Activated naive CD8-positive, alpha-beta T cell treated with anti-CD3 and anti-CD28 coated beads, Interleukin-2, amount 50 U/mL, for 16 hours (primary cell): ENCODE results near the gene CIRBP.

ENCODE experiments used
- DNase-seq: peaks from one replicate; pipeline ENCODE4 v3.0.0-alpha.2; 2020; ENCODE audit warnings: low read depth, low spot score

Gene CIRBP

GRCh38 chr19:1267477-1268225, 1.5 kb upstream of the CIRBP start:
- DNase-seq, result no peak

GRCh38 chr19:1268226-1269064, 687 bp upstream of the CIRBP start:
- DNase-seq, result no peak

DNA sequence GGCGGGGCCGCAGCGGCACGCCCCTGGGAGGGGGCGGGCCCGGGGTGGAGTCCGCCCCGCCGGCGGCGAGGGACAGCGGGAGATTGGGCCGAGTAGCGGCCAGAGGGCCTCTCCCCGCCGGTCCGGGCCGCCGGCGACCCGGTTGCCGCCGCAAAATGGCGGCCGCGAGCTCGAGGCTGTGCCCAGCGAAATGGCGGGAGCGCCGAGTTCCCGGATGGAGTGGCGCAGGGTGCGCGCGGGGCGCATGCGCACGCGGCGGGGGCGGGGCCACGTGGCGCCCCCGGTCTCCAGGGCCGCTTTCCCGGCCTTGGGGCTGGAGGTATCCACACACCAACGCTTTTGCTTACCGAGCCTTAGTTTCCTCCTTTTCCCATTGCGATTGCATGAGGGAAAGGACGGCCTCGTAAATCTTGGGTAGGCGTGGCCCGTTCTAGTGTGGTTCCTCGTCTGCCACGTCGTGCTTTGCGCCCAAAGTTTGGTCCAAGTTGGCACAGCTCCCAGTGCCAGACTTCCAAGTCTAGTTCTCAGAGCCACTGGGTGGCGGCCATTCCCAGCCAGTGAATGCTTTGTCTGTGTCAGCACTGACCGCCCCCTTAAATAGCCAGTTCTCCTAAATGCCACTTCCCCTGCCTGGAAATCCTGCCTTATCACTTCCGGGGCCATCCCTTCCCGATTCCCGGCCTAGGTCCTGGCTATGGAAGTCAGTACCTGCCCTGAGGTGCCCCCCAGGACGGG, 513 bp downstream of the CIRBP start:
- DNase-seq, result no peak

GRCh38 chr19:1270213-1270853, 1.2 kb downstream of the CIRBP start:
- no peak for DNase-seq

GRCh38 chr19:1270854-1271527, 1.9 kb downstream of the CIRBP start:
- no peak for DNase-seq

DNA sequence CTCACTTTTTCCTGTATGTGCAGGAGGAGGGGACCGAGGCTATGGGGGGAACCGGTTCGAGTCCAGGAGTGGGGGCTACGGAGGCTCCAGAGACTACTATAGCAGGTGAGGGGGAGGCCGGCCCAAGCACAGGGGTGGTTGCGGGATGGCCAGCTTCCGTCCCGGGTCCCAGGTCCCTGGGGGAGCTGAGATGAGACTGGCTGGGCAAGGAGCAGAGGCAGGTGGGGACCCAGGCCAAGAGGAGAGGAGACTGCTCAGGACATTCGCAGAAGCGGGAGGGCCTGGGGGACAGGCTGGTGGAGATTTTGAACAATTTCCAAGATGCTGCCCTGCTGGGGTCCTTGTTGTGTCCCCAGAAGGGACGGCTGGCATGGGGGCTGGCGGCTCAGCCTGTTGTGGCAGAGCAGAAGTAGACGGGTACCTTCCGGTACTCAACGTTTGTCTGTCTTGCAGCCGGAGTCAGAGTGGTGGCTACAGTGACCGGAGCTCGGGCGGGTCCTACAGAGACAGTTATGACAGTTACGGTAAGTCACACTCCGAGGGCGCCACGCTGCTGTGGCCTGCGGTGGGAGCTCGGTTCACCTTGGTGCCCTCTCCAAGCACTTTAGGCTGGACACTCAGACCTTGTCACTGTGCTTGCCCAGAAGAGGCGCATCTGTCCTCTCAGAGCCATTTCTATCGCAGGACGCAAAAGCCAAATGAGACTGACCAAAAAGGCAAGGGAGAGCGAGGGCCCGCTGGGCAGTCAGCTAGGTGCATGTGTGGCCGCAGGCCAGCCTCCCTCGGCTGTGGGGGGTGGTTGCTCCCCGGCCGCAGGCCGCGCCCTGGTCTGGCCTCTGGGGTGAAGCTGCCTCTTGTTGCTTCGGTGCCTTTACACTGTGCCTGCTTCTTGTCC, 2.6 kb downstream of the CIRBP start:
- DNase-seq, result no peak

- DNase-seq, result no peak
These were observed 3.5 kb downstream of the CIRBP start for GRCh38 chr19:1272423-1273262.

DNA sequence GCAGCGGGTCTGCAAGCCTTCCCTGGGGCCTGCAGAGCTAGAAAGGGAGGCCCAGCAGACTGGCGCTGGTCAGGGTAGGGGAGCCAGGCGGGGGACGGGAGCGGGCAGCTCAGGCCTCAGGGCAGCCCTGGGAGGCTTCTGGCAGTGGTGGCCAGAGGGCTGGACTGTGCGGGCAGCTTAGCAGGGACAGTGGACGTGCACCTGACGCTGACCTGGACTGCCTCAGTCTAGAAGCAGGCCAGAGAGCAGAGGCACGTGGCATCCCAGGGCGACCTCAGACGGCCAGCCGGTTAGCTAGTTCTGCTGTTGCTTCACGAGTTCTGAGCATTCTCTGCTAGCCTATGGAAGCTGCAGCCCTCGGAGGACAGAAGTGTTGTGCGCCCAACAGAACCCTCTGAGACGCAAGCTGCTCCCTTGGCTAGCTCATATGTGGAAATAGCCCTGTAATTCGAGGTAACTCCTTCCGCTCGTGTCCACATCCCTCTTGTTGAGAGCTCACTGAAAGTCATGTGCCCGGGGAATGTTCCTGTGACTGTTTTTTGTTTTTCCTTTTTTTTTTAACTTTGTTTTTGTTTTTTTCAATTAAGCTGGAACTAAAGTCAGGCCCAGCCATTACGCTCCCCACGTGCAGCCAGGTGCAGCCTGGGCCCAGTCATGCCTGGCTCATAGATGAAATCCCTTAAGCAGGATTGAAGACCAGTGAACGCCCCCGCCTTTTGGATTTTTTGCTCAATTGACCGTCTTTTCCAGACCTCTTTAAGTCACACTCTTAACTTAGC, 4.3 kb downstream of the CIRBP start:
- DNase-seq, result no peak

GRCh38 chr19:1274081-1274851, 5.1 kb downstream of the CIRBP start:
- DNase-seq, result no peak

- DNase-seq, result no peak
These were observed 5.7 kb downstream of the CIRBP start for GRCh38 chr19:1274852-1275259.

DNA sequence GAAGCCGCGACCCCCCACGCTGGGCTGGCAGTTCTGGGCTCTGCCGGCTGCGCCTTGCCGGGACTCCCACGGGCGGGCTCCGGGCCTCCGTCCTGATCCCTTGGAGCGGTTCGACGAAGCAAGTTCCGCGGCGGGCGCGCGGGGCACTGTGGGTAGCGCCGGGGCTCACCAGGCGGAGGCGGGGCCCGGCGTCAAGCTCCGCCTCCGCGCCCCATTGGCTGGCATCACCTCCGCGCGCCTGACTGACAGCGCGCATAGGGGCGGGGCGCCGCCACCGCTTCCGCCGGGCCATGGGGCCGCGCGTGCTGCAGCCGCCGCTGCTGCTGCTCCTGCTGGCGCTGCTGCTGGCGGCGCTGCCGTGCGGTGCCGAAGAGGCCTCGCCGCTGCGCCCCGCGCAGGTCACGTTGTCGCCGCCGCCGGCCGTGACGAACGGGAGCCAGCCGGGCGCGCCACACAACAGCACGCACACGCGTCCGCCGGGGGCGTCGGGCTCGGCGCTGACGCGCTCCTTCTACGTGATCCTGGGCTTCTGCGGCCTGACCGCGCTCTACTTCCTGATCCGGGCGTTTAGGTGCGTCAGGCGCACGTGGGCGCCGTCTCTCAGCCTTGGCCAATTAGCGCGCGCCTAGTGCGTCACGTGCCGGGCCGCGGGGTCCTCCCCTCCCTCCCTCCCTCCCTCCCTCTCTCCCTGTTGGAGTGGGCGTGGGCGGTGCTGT, 6.3 kb downstream of the CIRBP start, which contains the start of gene FAM174C:
Gene FAM174C (plus strand): TSS at position 271 of the 716 bp plus-strand sequence. CDS start 20 bp downstream, at position 291.
- DNase-seq, result peak; percentile 84

DNA sequence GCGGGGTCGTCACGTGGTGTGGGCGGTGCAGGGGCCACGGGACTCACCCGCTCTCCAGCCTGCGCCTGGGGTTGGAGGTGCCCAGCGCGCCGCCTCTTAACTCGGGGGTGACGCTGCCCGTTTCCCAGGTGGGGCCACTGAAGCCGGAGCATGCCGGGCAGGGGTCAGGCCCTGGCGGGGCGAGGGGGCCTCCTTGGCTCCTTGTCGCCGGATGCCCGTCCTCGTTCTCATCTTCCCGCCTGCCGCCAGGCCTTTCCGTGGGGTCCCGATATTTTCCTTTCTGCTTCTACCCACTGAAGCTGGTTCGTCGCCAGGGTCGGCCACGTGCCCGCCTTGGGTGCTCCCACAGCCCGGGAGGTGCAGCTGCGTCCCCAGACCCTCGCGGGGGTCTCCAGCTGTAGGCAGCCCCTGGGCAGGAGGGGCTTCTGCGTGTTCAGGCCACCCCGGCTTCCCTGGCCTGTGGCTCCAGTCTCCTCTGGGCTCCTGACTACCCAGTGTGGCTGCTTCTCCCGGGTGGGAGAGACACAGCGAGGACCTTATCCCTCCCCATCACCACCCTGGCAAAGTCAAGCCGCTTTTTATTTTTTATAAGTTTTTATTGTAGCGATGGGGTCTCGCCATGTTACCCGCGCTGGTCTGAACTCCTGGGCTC, 7.0 kb downstream of the CIRBP start:
- DNase-seq, result no peak

GRCh38 chr19:1276628-1277022, 7.5 kb downstream of the CIRBP start:
- DNase-seq, result no peak

- DNase-seq, result no peak
These were observed 7.9 kb downstream of the CIRBP start for GRCh38 chr19:1277061-1277460.

DNA sequence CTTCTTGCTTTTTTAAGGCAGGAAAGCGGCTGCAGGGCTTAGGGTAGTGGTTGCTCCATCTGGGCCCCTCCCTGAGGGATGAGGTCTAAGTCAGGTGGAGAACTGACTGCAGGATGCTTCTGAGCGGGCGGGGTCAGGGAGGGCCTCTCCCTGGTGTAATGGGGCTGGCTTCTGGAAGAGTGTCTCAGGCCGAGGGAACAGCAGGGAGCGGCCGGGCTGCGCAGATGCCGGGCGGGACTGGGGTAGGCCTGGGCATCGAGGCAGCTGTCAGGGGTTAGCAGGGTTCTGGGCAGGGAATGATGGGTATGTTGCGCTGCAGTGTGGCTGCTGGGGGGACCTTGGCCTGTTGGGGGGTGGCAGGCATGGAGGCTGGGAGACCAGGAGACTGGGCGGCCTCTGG, 8.9 kb downstream of the CIRBP start:
- DNase-seq, result no peak
